Measurements from ENCODE around the gene B3GNT9.

The B3GNT9 gene

GRCh38 chr16:67151431-67152097 lies 766 bp upstream of the B3GNT9 start:
- H3K18ac ChIP-seq (ENCODE audit: low read length), result no peak overlapping the region
- H3K27ac ChIP-seq (ENCODE audit: low read depth, low read length), result no peak overlapping the region
- no peak overlapping the region for H2BK5ac ChIP-seq (ENCODE audit: low read depth, low read length, poor library complexity)
- no peaks in the 10 kb centered on the region for H3K79me2 ChIP-seq (ENCODE audit: control insufficient read depth, insufficient read depth, low read length, poor library complexity)
- peaks cover 6% of the 10 kb centered on the region for H3K79me1 ChIP-seq (ENCODE audit: low read length)
- H3K23ac ChIP-seq (ENCODE audit: low read length), result no peak overlapping the region
- H2BK12ac ChIP-seq (ENCODE audit: low read length), result no peak overlapping the region
- no peak overlapping the region for H4K12ac ChIP-seq (ENCODE audit: low read depth, low read length)
- H3K4me1 ChIP-seq (ENCODE audit: control insufficient read depth in 1 of 2, insufficient read depth in 2 of 2, low read length in 2 of 2), result peaks cover 6 to 11% of the 10 kb centered on the region in 2 experiments
- no peak overlapping the region for H4K91ac ChIP-seq (ENCODE audit: low read depth, low read length)
- H3K27me3 ChIP-seq (ENCODE audit: insufficient read depth, low read length), result peaks cover 38% of the 10 kb centered on the region
- H2AFZ ChIP-seq (ENCODE audit: insufficient read depth, low read length, poor library complexity), result no peak overlapping the region
- H4K8ac ChIP-seq (ENCODE audit: low read depth, low read length), result peak overlapping the region; percentile 69
- H2AK5ac ChIP-seq (ENCODE audit: low read length), result no peak overlapping the region
- H3K9me3 ChIP-seq (ENCODE audit: insufficient read depth, low read depth, low read length), result peaks cover 16% of the 10 kb centered on the region
- peaks cover 20 to 27% of the 10 kb centered on the region in 2 experiments for H3K36me3 ChIP-seq (ENCODE audit: control insufficient read depth in 1 of 2, insufficient read depth in 2 of 2, low read length in 2 of 2)
- H2BK120ac ChIP-seq (ENCODE audit: insufficient read depth, low read length, poor library complexity), result no peak overlapping the region
- DNase-seq, result peak; percentile 11 to 21
- H3K4me2 ChIP-seq (ENCODE audit: low read length), result peak overlapping the region; percentile 91
- no peak overlapping the region for H3K9ac ChIP-seq (ENCODE audit: low read length)
- WGBS (ENCODE audit: extremely low coverage, insufficient coverage, insufficient read length), result no CpG with 5 or more reads among the region's 8 CpGs
- no peak overlapping the region for H3K14ac ChIP-seq (ENCODE audit: low read length)
- H3K4me3 ChIP-seq (ENCODE audit: low read depth, low read length), result no peak overlapping the region
- no peak overlapping the region for H3K4ac ChIP-seq (ENCODE audit: low read depth, low read length)

- Histone ChIP-seq H3K4me1 (ENCODE audit: control insufficient read depth in 1 of 2, insufficient read depth in 2 of 2, low read length in 2 of 2) (peaks cover 6 to 11% of the 10 kb centered on the region in 2 experiments), H3K79me2 (ENCODE audit: control insufficient read depth, insufficient read depth, low read length, poor library complexity) (no peaks in the 10 kb centered on the region), H2BK12ac (ENCODE audit: low read length) (no peak overlapping the region), H3K79me1 (ENCODE audit: low read length) (peaks cover 6% of the 10 kb centered on the region), H3K23ac (ENCODE audit: low read length) (no peak overlapping the region), H3K4ac (ENCODE audit: low read depth, low read length) (peak overlapping the region; percentile 15), H3K14ac (ENCODE audit: low read length) (peak overlapping the region; percentile 36), H3K27me3 (ENCODE audit: insufficient read depth, low read length) (peaks cover 26% of the 10 kb centered on the region), H4K8ac (ENCODE audit: low read depth, low read length) (peak overlapping the region; percentile 69), H3K36me3 (ENCODE audit: control insufficient read depth in 1 of 2, insufficient read depth in 2 of 2, low read length in 2 of 2) (peaks cover 33 to 34% of the 10 kb centered on the region in 2 experiments), H3K9ac (ENCODE audit: low read length) (peak overlapping the region; percentile 45), H2BK120ac (ENCODE audit: insufficient read depth, low read length, poor library complexity) (no peak overlapping the region), H2AK5ac (ENCODE audit: low read length) (no peak overlapping the region), H3K4me3 (ENCODE audit: low read depth, low read length) (peak overlapping the region; percentile 73), H3K4me2 (ENCODE audit: low read length) (peak overlapping the region; percentile 91), H3K27ac (ENCODE audit: low read depth, low read length) (no peak overlapping the region), H3K18ac (ENCODE audit: low read length) (peak overlapping the region; percentile 31), H2BK5ac (ENCODE audit: low read depth, low read length, poor library complexity) (no peak overlapping the region), H4K91ac (ENCODE audit: low read depth, low read length) (peak overlapping the region; percentile 62), H3K9me3 (ENCODE audit: insufficient read depth, low read depth, low read length) (peaks cover 15% of the 10 kb centered on the region), H2AFZ (ENCODE audit: insufficient read depth, low read length, poor library complexity) (peak overlapping the region; percentile 74), H4K12ac (ENCODE audit: low read depth, low read length) (peak overlapping the region; percentile 39)
- WGBS (ENCODE audit: extremely low coverage, insufficient coverage, insufficient read length), result no CpG with 5 or more reads among the region's 94 CpGs
- no peak for DNase-seq
These were observed 558 bp downstream of the B3GNT9 start for GRCh38 chr16:67150047-67150832.

GRCh38 chr16:67149276-67150046 lies 1.3 kb downstream of the B3GNT9 start:
- H2BK120ac ChIP-seq (ENCODE audit: insufficient read depth, low read length, poor library complexity), result no peak overlapping the region
- no peak overlapping the region for H4K8ac ChIP-seq (ENCODE audit: low read depth, low read length)
- H3K4me1 ChIP-seq (ENCODE audit: control insufficient read depth in 1 of 2, insufficient read depth in 2 of 2, low read length in 2 of 2), result peaks cover 6 to 8% of the 10 kb centered on the region in 2 experiments
- peak in 1 of 2 donors; percentile 53 for DNase-seq
- H4K91ac ChIP-seq (ENCODE audit: low read depth, low read length), result peak overlapping the region; percentile 11
- peaks cover 18% of the 10 kb centered on the region for H3K27me3 ChIP-seq (ENCODE audit: insufficient read depth, low read length)
- H3K4me3 ChIP-seq (ENCODE audit: low read depth, low read length), result no peak overlapping the region
- no peak overlapping the region for H3K18ac ChIP-seq (ENCODE audit: low read length)
- no peaks in the 10 kb centered on the region for H3K79me2 ChIP-seq (ENCODE audit: control insufficient read depth, insufficient read depth, low read length, poor library complexity)
- no CpG with 5 or more reads among the region's 77 CpGs for WGBS (ENCODE audit: extremely low coverage, insufficient coverage, insufficient read length)
- peaks cover 12% of the 10 kb centered on the region for H3K9me3 ChIP-seq (ENCODE audit: insufficient read depth, low read depth, low read length)
- no peak overlapping the region for H2BK12ac ChIP-seq (ENCODE audit: low read length)
- no peak overlapping the region for H3K9ac ChIP-seq (ENCODE audit: low read length)
- no peak overlapping the region for H3K4ac ChIP-seq (ENCODE audit: low read depth, low read length)
- peak overlapping the region; percentile 39 for H4K12ac ChIP-seq (ENCODE audit: low read depth, low read length)
- H2BK5ac ChIP-seq (ENCODE audit: low read depth, low read length, poor library complexity), result no peak overlapping the region
- H3K79me1 ChIP-seq (ENCODE audit: low read length), result peaks cover 6% of the 10 kb centered on the region
- H3K23ac ChIP-seq (ENCODE audit: low read length), result no peak overlapping the region
- H2AFZ ChIP-seq (ENCODE audit: insufficient read depth, low read length, poor library complexity), result no peak overlapping the region
- peak overlapping the region; percentile 91 for H3K4me2 ChIP-seq (ENCODE audit: low read length)
- H2AK5ac ChIP-seq (ENCODE audit: low read length), result no peak overlapping the region
- no peak overlapping the region for H3K27ac ChIP-seq (ENCODE audit: low read depth, low read length)
- peaks cover 41% of the 10 kb centered on the region in 2 experiments for H3K36me3 ChIP-seq (ENCODE audit: control insufficient read depth in 1 of 2, insufficient read depth in 2 of 2, low read length in 2 of 2)
- H3K14ac ChIP-seq (ENCODE audit: low read length), result no peak overlapping the region

- H3K36me3 ChIP-seq (ENCODE audit: control insufficient read depth in 1 of 2, insufficient read depth in 2 of 2, low read length in 2 of 2), result peaks cover 43 to 48% of the 10 kb centered on the region in 2 experiments
- H4K91ac ChIP-seq (ENCODE audit: low read depth, low read length), result no peak overlapping the region
- H3K18ac ChIP-seq (ENCODE audit: low read length), result no peak overlapping the region
- no peak overlapping the region for H2AFZ ChIP-seq (ENCODE audit: insufficient read depth, low read length, poor library complexity)
- H3K79me2 ChIP-seq (ENCODE audit: control insufficient read depth, insufficient read depth, low read length, poor library complexity), result no peaks in the 10 kb centered on the region
- H4K8ac ChIP-seq (ENCODE audit: low read depth, low read length), result no peak overlapping the region
- H3K27ac ChIP-seq (ENCODE audit: low read depth, low read length), result no peak overlapping the region
- peaks cover 9% of the 10 kb centered on the region for H3K9me3 ChIP-seq (ENCODE audit: insufficient read depth, low read depth, low read length)
- H2BK12ac ChIP-seq (ENCODE audit: low read length), result no peak overlapping the region
- no peak overlapping the region for H3K4me3 ChIP-seq (ENCODE audit: low read depth, low read length)
- H3K79me1 ChIP-seq (ENCODE audit: low read length), result peaks cover 6% of the 10 kb centered on the region
- peaks cover 12% of the 10 kb centered on the region for H3K27me3 ChIP-seq (ENCODE audit: insufficient read depth, low read length)
- no CpG with 5 or more reads among the region's 11 CpGs for WGBS (ENCODE audit: extremely low coverage, insufficient coverage, insufficient read length)
- no peak overlapping the region for H3K23ac ChIP-seq (ENCODE audit: low read length)
- no peak overlapping the region for H3K4me2 ChIP-seq (ENCODE audit: low read length)
- H3K4me1 ChIP-seq (ENCODE audit: control insufficient read depth in 1 of 2, insufficient read depth in 2 of 2, low read length in 2 of 2), result peaks cover 6 to 8% of the 10 kb centered on the region in 2 experiments
- DNase-seq, result no peak
- H3K9ac ChIP-seq (ENCODE audit: low read length), result no peak overlapping the region
- no peak overlapping the region for H2AK5ac ChIP-seq (ENCODE audit: low read length)
- no peak overlapping the region for H3K4ac ChIP-seq (ENCODE audit: low read depth, low read length)
- no peak overlapping the region for H2BK120ac ChIP-seq (ENCODE audit: insufficient read depth, low read length, poor library complexity)
- H3K14ac ChIP-seq (ENCODE audit: low read length), result no peak overlapping the region
- H2BK5ac ChIP-seq (ENCODE audit: low read depth, low read length, poor library complexity), result no peak overlapping the region
- no peak overlapping the region for H4K12ac ChIP-seq (ENCODE audit: low read depth, low read length)
These were observed 2.0 kb downstream of the B3GNT9 start for GRCh38 chr16:67148656-67149275.
